A673 (cell line): Measurements from ENCODE around the gene UBXN7. TPM values are rescaled to one million over a fixed set of nuclear protein-coding genes. Genes with fewer than 3 reads are reported as not detected.
A peak's percentile ranks its signal among the peaks of the same experiment; 100 is the strongest.

ENCODE experiments used
- BruUV-seq: library from RNA; stranded (reverse); fragments of 400-500 nt; replicated peaks from 2 replicates; lab custom pipeline; 2021; lab: Mats Ljungman, UMichigan
- CTCF ChIA-PET: fragments of 300-600 bp; sonication (Branson Sonifier 250); formaldehyde crosslinking; loops from one replicate; lab custom pipeline; 2022; ENCODE audit warnings: antibody characterized with exemption; lab: Charles Lee
- POLR2A ChIA-PET: fragments of 300-600 bp; sonication (Branson Sonifier 250); formaldehyde crosslinking; loops from one replicate; lab custom pipeline; 2022; ENCODE audit warnings: antibody characterized with exemption; ENCODE audit not compliant: low non-redundant PET; lab: Charles Lee
- DNase-seq: peaks from one replicate; pipeline ENCODE4 v3.0.0-alpha.2; 2015; ENCODE audit warnings: low spot score
- H3K27ac ChIP-seq: fragments of 200-600 bp; sonication (generic); 2 replicates; pipeline ENCODE4 v1.5.1; 2016; ENCODE audit warnings: mixed run types, low read depth, mild to moderate bottlenecking, mixed read lengths, antibody characterized with exemption, low read length; ENCODE audit not compliant: poor library complexity, severe bottlenecking
- H3K27me3 ChIP-seq: fragments of 200-600 bp; sonication (generic); replicated peaks from 2 replicates; pipeline ENCODE4 v1.6.1; 2017; ENCODE audit warnings: mixed run types, low read depth, mild to moderate bottlenecking, mixed read lengths, antibody characterized with exemption, low read length; ENCODE audit not compliant: insufficient read depth, poor library complexity
- H3K36me3 ChIP-seq: fragments of 200-600 bp; sonication (generic); 2 replicates; pipeline ENCODE4 v1.6.1; 2016; ENCODE audit warnings: mixed run types, mild to moderate bottlenecking, mixed read lengths, antibody characterized with exemption, low read length; ENCODE audit not compliant: insufficient read depth, poor library complexity, severe bottlenecking
- H3K4me1 ChIP-seq: fragments of 200-600 bp; sonication (generic); 2 replicates; pipeline ENCODE4 v1.6.1; 2017; ENCODE audit warnings: mixed run types, mild to moderate bottlenecking, mixed read lengths, antibody characterized with exemption, low read length; ENCODE audit not compliant: insufficient read depth, poor library complexity, severe bottlenecking
- H3K4me3 ChIP-seq: fragments of 200-600 bp; sonication (generic); 2 replicates; pipeline ENCODE4 v1.5.1; 2016; ENCODE audit warnings: low read depth, mixed run types, mild to moderate bottlenecking, mixed read lengths, low read length; ENCODE audit not compliant: poor library complexity, severe bottlenecking
- H3K9me3 ChIP-seq: fragments of 200-600 bp; sonication (generic); 2 replicates; pipeline ENCODE4 v1.6.1; 2016; ENCODE audit warnings: mixed run types, low read depth, mild to moderate bottlenecking, mixed read lengths, antibody characterized with exemption, low read length; ENCODE audit not compliant: poor library complexity, severe bottlenecking
- CTCF ChIP-seq: fragments of 300-800, 200-600 bp; sonication (generic); conservative IDR thresholded peaks from 2 replicates; pipeline ENCODE4 v1.5.1; 2017; ENCODE audit warnings: low read depth, mild to moderate bottlenecking, antibody characterized with exemption, low read length, moderate library complexity, mixed read lengths
- EZH2 ChIP-seq: fragments of 200-600 bp; sonication (generic); IDR thresholded peaks from 2 replicates; pipeline ENCODE4 v1.6.1; 2017; ENCODE audit warnings: borderline replicate concordance, low read depth, mild to moderate bottlenecking, mixed read lengths, antibody characterized with exemption, low read length; ENCODE audit not compliant: poor library complexity, severe bottlenecking
- intact Hi-C: fragments of 100-400 bp; cut with micrococcal nuclease; formaldehyde crosslinking; loops from one replicate; pipeline ENCODE4 v1.10.0; 2022; ENCODE audit not compliant: unreplicated experiment
- total RNA-seq: library from RNA; stranded (reverse); gene quantifications from 2 replicates; pipeline ENCODE4 v1.2.3, GENCODE V29; 2021

Gene UBXN7
- total RNA-seq, 1 experiment from 2014 or later: 94.2 TPM

GRCh38 chr3:196444500-196444894 is 12.3 kb upstream of the UBXN7 start:
- BruUV-seq: no TSS peak
- Histone ChIP-seq H3K9me3 (no peaks in the 10 kb centered on the region), H3K4me1 (peaks cover 8% of the 10 kb centered on the region), H3K27ac (peak overlapping the region; percentile 75), H3K27me3 (no peaks in the 10 kb centered on the region), H3K4me3 (no peak overlapping the region), H3K36me3 (no peaks in the 10 kb centered on the region)
- DNase-seq: no peak
- no peak for TF ChIP-seq EZH2
- no peak for TF ChIP-seq CTCF
- CTCF ChIA-PET: no interaction called here
- intact Hi-C loops: no loop called here
- POLR2A ChIA-PET: no interaction called here

- POLR2A ChIA-PET: no interaction called here
- BruUV-seq: no TSS peak
These were observed 8.5 kb upstream of the UBXN7 start for GRCh38 chr3:196440696-196441095.

GRCh38 chr3:196440041-196440537 is 7.9 kb upstream of the UBXN7 start:
- no peak overlapping the region for H3K27ac ChIP-seq
- no peak for TF ChIP-seq EZH2
- no peak for TF ChIP-seq CTCF
- no peak overlapping the region for H3K4me3 ChIP-seq
- CTCF ChIA-PET: no interaction called here
- no peaks in the 10 kb centered on the region for H3K27me3 ChIP-seq
- intact Hi-C loops: no loop called here
- no TSS peak for BruUV-seq
- DNase-seq: peak; percentile 35
- H3K36me3 ChIP-seq: no peaks in the 10 kb centered on the region
- POLR2A ChIA-PET: no interaction called here
- no peaks in the 10 kb centered on the region for H3K9me3 ChIP-seq
- peaks cover 8% of the 10 kb centered on the region for H3K4me1 ChIP-seq

More at GRCh38 chr3:196440696-196441095, 8.5 kb upstream of the UBXN7 start:
- CTCF ChIA-PET: interaction anchor here (0.6 kb wide), 1 partner anchor 11 kb away, joined by 4 read pairs; no protein-coding TSS in a partner anchor
- TF ChIP-seq EZH2: no peak
- Histone ChIP-seq H3K27ac (no peak overlapping the region), H3K27me3 (no peaks in the 10 kb centered on the region), H3K4me1 (peaks cover 8% of the 10 kb centered on the region), H3K9me3 (no peaks in the 10 kb centered on the region), H3K36me3 (no peaks in the 10 kb centered on the region), H3K4me3 (no peak overlapping the region)
- intact Hi-C loops: no loop called here
- no peak for DNase-seq
